ENCODE measurements around the gene ZNF865. TPM values are rescaled to one million over a fixed set of nuclear protein-coding genes. Genes with fewer than 3 reads are reported as not detected.

The ZNF865 gene
- total RNA-seq, 4 donors from 2014 or later = 8.6 to 18.9 (median 14.3) TPM

DNA sequence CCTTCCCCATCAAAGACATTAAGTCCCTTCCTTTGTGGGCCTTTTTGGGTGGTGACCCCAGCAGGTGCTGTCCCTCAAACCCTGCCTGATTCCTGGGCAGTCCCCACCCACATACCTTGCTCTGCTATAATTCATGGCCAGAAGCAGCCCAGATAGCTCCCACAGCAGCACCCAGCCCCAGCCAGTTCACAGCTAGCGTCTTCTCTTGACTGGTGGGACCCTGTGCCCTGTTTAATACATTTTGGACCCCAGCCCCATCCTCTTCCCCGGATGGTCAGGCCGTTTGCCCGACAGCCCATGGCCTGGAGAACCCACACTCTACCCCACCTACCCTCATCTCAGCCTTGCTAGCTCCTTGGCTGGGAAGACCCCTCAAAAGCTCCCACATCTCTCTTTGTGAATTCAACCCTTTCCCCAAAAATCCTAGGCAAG is 44.7 kb downstream of the ZNF865 start:
- DNase-seq = no peak
- Histone ChIP-seq H3K36me3 (peaks cover 0 to 3% (median 0%) of the 10 kb centered on the region in 3 donors), H3K9me3 (no peaks in the 10 kb centered on the region), H3K4me3 (no peak overlapping the region), H3K4me1 (peaks cover 0 to 26% (median 16%) of the 10 kb centered on the region in 4 donors), H3K27ac (no peak overlapping the region), H3K27me3 (no peaks in the 10 kb centered on the region)
- TF ChIP-seq, protein P1, sequence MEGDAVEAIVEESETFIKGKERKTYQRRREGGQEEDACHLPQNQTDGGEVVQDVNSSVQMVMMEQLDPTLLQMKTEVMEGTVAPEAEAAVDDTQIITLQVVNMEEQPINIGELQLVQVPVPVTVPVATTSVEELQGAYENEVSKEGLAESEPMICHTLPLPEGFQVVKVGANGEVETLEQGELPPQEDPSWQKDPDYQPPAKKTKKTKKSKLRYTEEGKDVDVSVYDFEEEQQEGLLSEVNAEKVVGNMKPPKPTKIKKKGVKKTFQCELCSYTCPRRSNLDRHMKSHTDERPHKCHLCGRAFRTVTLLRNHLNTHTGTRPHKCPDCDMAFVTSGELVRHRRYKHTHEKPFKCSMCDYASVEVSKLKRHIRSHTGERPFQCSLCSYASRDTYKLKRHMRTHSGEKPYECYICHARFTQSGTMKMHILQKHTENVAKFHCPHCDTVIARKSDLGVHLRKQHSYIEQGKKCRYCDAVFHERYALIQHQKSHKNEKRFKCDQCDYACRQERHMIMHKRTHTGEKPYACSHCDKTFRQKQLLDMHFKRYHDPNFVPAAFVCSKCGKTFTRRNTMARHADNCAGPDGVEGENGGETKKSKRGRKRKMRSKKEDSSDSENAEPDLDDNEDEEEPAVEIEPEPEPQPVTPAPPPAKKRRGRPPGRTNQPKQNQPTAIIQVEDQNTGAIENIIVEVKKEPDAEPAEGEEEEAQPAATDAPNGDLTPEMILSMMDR (IDR thresholded peaks at IDR 0.05) = no peak
- TF ChIP-seq POLR2A (IDR thresholded peaks at IDR 0.05) = no peak

DNA sequence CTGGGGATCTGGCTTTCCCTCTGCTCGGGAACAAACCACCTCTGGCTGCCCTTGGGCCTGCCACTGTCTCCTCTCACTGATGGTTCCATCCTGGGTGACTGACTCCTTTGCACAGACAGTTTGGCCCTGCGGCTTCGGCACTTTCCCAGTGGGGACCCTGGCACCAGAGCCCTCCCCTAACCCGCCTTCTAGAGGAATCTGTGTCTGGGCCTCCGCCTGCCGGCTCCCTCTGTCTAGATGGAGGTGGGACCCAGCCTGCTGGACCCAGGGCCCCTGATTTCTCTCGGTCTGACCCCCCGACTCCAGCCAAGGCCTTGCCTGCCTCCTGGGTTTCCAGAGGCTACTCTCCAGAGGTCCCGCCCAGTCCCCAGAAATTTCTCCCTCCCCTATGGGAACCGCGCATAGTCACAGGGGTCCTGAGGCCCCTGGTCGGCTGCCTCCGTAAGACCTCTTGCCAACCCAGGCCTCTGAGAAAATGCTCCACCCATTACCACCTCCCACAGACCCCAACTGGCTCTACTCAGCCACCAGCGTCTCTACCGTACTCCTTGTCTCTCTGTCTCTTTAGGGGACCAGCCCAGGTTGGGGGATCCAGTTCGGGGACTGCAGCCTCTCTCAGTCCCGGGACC is 45.3 kb downstream of the ZNF865 start:
- TF ChIP-seq, protein P1 (IDR thresholded peaks at IDR 0.05) = no peak
- TF ChIP-seq POLR2A (IDR thresholded peaks at IDR 0.05) = no peak
- H3K27ac ChIP-seq = no peak overlapping the region
- H3K27me3 ChIP-seq = no peaks in the 10 kb centered on the region
- H3K4me3 ChIP-seq = no peak overlapping the region
- H3K36me3 ChIP-seq = no peaks in the 10 kb centered on the region
- no peaks in the 10 kb centered on the region for H3K9me3 ChIP-seq
- H3K4me1 ChIP-seq = peaks cover 0 to 27% (median 17%) of the 10 kb centered on the region in 4 donors
- no peak for DNase-seq

DNA sequence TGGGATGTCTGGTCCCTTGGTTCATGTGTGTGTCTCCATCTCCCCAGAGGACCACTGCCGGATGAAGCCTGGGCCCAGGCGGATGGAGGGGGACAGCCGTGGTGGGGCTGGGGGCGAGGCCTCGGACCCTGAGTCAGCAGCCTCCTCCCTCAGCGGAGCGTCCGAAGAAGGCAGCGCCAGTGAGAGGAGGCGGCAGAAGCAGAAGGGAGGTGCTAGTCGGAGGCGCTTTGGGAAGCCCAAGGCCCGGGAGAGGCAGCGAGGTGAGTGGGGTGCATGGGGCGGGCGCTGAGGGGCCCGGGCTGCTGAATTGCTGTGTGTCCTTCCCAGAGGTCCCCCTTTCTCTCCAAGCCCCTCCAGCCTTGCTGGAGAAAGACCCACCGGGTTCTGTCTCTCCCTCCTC is 45.8 kb downstream of the ZNF865 start:
- Histone ChIP-seq H3K27me3 (no peaks in the 10 kb centered on the region), H3K4me3 (no peak overlapping the region)
- TF ChIP-seq, protein P1 (IDR thresholded peaks at IDR 0.05) = no peak
- TF ChIP-seq POLR2A (IDR thresholded peaks at IDR 0.05) = no peak

DNA sequence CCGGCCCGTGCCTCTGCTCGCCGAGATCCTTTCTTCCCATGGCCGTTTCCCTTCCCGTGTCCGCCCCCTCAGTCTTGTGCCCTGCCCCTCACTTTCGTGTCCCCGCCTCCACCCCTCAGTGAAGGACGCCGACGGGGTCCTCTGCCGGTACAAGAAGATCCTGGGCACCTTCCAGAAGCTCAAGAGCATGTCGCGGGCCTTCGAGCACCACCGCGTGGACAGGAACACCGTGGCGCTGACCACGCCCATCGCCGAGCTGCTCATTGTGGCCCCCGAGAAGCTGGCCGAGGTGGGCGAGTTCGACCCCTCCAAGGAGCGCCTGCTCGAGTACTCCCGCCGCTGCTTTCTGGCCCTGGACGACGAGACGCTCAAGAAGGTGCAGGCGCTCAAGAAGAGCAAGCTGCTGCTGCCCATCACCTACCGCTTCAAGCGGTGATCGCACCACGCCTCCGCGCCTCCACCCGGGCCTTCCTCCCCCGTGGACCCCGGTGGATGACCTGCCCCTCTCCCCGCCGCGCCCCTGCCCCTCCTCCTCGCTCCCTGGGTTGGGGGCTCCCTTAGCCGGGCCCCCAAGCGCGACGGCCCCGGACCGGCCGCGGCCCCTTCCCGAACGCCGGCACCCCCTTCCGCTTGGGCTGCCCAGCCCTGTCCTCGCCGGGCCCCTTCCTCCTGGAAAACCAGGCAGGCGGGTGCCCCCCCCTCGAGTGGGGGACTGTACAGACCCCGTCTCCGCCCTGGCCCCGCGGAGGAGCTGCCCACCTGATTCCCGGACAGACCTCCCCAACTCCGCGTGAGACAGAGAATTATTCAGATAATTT is 47.1 kb downstream of the ZNF865 start:
- Histone ChIP-seq H3K27me3 (no peaks in the 10 kb centered on the region), H3K4me1 (peaks cover 8 to 45% (median 31%) of the 10 kb centered on the region in 4 donors), H3K9me3 (no peaks in the 10 kb centered on the region), H3K4me3 (no peak overlapping the region), H3K36me3 (no peaks in the 10 kb centered on the region), H3K27ac (peak overlapping the region in 1 of 4 donors; percentile 100)
- TF ChIP-seq, protein P1 (IDR thresholded peaks at IDR 0.05) = no peak
- TF ChIP-seq POLR2A (IDR thresholded peaks at IDR 0.05) = no peak
- DNase-seq = no peak

More for the DNA sequence above, 45.8 kb downstream of the ZNF865 start:
- Histone ChIP-seq H3K9me3 (no peaks in the 10 kb centered on the region), H3K36me3 (no peaks in the 10 kb centered on the region), H3K27ac (no peak overlapping the region), H3K4me1 (peaks cover 0 to 32% (median 22%) of the 10 kb centered on the region in 4 donors)
- DNase-seq = no peak

DNA sequence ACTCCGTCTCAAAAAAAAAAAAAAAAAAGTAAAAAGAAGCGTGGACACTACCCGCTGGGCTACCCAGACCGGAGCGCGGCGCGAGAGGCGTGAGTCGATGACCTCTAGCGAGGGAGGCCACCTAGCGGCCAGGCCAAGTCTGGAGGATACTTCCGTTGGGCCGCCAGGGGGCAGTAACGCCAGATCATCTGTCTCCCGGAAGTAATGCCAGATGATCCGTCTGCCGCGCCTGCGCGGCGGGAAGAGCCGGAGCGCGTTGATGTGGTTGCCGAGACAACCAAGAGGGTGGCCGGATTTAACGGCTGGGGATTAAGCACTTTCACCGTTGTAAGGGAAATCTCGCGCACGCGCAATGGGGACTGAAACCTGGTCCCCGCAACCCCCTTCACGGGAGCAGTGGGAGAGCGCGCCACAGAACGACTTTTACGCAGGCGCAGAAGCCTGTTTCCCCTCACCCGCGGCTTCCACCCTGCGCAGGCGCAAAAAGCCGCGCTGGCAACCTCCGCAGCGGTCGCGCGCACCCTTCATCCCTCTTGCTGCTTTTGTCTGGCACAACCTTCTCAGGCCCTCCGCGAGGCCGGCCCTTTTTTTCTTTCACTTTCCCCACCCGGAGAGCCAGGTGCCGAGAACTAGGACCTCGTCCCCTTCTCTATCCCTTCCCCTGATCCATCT is 48.3 kb downstream of the ZNF865 start:
- TF ChIP-seq POLR2A (IDR thresholded peaks at IDR 0.05) = peak; percentile 85 to 88
- TF ChIP-seq, protein P1 (IDR thresholded peaks at IDR 0.05) = peak; percentile 98 to 100 (median 100)
- peak overlapping the region; percentile 66 to 99 (median 83) for H3K4me3 ChIP-seq
- H3K36me3 ChIP-seq = peaks cover 0 to 3% (median 0%) of the 10 kb centered on the region in 3 donors
- H3K27me3 ChIP-seq = no peaks in the 10 kb centered on the region
- peak overlapping the region; percentile 97 to 100 (median 98) for H3K27ac ChIP-seq
- no peaks in the 10 kb centered on the region for H3K9me3 ChIP-seq
- peak; percentile 94 to 99 (median 98) for DNase-seq
- peaks cover 8 to 48% (median 37%) of the 10 kb centered on the region in 4 donors for H3K4me1 ChIP-seq

Data from Peyer's patch (tissue), 4 donors.